Inflammatory macrophage treated with lipopolysaccharide for 1 hour (primary cell): ENCODE measurements around the gene TAGLN2.

Experiments used
- DNase-seq, 2 donors: peaks; one replicate each; pipeline ENCODE4 v3.0.0-alpha.2; 2020 to 2022

The TAGLN2 gene

GRCh38 chr1:159924791-159925718 is at the start of gene TAGLN2:
TSS of gene TAGLN2 (minus strand) at chr1:159925507. CDS start at chr1:159920509, 4,998 bp downstream.
- DNase-seq: peak; percentile 88 to 92

- no peak for DNase-seq
Measured at GRCh38 chr1:159974350-159974965, 49.2 kb upstream of the TAGLN2 start.

GRCh38 chr1:159973350-159973940 is 48.1 kb upstream of the TAGLN2 start:
- DNase-seq: no peak

GRCh38 chr1:159972443-159973205 is 47.3 kb upstream of the TAGLN2 start:
- no peak for DNase-seq

- DNase-seq: no peak
Measured at GRCh38 chr1:159970932-159971342, 45.6 kb upstream of the TAGLN2 start.

- DNase-seq: peak in 1 of 2 donors; percentile 26
Measured at GRCh38 chr1:159968901-159969300, 43.6 kb upstream of the TAGLN2 start.

GRCh38 chr1:159965263-159965662 is 40.0 kb upstream of the TAGLN2 start:
- DNase-seq: no peak

GRCh38 chr1:159964144-159964543 is 38.8 kb upstream of the TAGLN2 start:
- no peak for DNase-seq

- no peak for DNase-seq
Measured at GRCh38 chr1:159962176-159962575, 36.9 kb upstream of the TAGLN2 start.

- DNase-seq: no peak
Measured at GRCh38 chr1:159961636-159962035, 36.3 kb upstream of the TAGLN2 start.

- no peak for DNase-seq
Measured at GRCh38 chr1:159960721-159961381, 35.5 kb upstream of the TAGLN2 start.

GRCh38 chr1:159959451-159959850 is 34.1 kb upstream of the TAGLN2 start:
- no peak for DNase-seq

- no peak for DNase-seq
Measured at GRCh38 chr1:159958719-159959380, 33.5 kb upstream of the TAGLN2 start.

- no peak for DNase-seq
Measured at GRCh38 chr1:159957824-159958268, 32.5 kb upstream of the TAGLN2 start.

- no peak for DNase-seq
Measured at GRCh38 chr1:159955456-159955855, 30.1 kb upstream of the TAGLN2 start.

- DNase-seq: peak; percentile 83 to 90
Measured at GRCh38 chr1:159953536-159954515, 28.5 kb upstream of the TAGLN2 start, which contains the start of gene SLAMF9. TSS of gene SLAMF9 (minus strand) at chr1:159954237. CDS start at chr1:159954137, 100 bp downstream.

- DNase-seq: no peak
Measured at GRCh38 chr1:159952932-159953331, 27.6 kb upstream of the TAGLN2 start.

GRCh38 chr1:159951551-159951950 is 26.2 kb upstream of the TAGLN2 start:
- DNase-seq: peak; percentile 74 to 88

- no peak for DNase-seq
Measured at GRCh38 chr1:159951016-159951415, 25.7 kb upstream of the TAGLN2 start.

- DNase-seq: peak; percentile 47 to 65
Measured at GRCh38 chr1:159949981-159950381, 24.7 kb upstream of the TAGLN2 start.
